H1 (cell line): Measurements from ENCODE around the gene ALLC. TPM values are rescaled to one million over a fixed set of nuclear protein-coding genes. Genes with fewer than 3 reads are reported as not detected.

Experiments used
- CTCF ChIA-PET: fragments of 300-600 bp; sonication (Branson Sonifier 250); formaldehyde crosslinking; loops from one replicate; lab custom pipeline; 2021; ENCODE audit not compliant: partially characterized antibody; lab: Charles Lee
- POLR2A ChIA-PET: fragments of 300-600 bp; sonication (Branson Sonifier 250); formaldehyde crosslinking; loops from one replicate; lab custom pipeline; 2021; ENCODE audit warnings: inconsistent platforms; ENCODE audit not compliant: partially characterized antibody; lab: Charles Lee
- DNase-seq, 2 experiments: peaks; one replicate each; pipeline versions ENCODE4 v3.0.0 to v3.0.0-alpha.2; 2010 to 2022; ENCODE audit warnings: low spot score in 2 of 2, low read depth in 1 of 2, mixed read lengths in 1 of 2
- FAIRE-seq: peaks from 2 replicates; lab custom pipeline; 2011; peaks lifted over from hg19 to GRCh38; lab: Jason Lieb, UNC
- H2AFZ ChIP-seq: 2 replicates; pipeline ENCODE4 v1.8.1; 2012; ENCODE audit warnings: low read length, inconsistent platforms
- H2AK5ac ChIP-seq: 2 replicates; pipeline ENCODE4 v1.6.1; 2013; ENCODE audit warnings: low read depth, low read length
- H2BK120ac ChIP-seq: replicated peaks from 2 replicates; pipeline ENCODE3; 2013; ENCODE audit warnings: low read depth, low read length, inconsistent platforms
- H2BK12ac ChIP-seq: 2 replicates; pipeline ENCODE4 v1.6.1; 2013; ENCODE audit warnings: low read depth, low read length
- H2BK15ac ChIP-seq: 2 replicates; pipeline ENCODE4 v1.6.1; 2013; ENCODE audit warnings: low read length
- H2BK20ac ChIP-seq: 2 replicates; pipeline ENCODE4 v1.6.1; 2013; ENCODE audit warnings: low read length
- H2BK5ac ChIP-seq: 2 replicates; pipeline ENCODE4 v1.6.1; 2013; ENCODE audit warnings: low read depth, low read length
- H3K14ac ChIP-seq: 2 replicates; pipeline ENCODE4 v1.6.1; 2013; ENCODE audit warnings: inconsistent platforms; ENCODE audit not compliant: insufficient read length
- H3K18ac ChIP-seq: 2 replicates; pipeline ENCODE4 v1.6.1; 2013; ENCODE audit warnings: low read length; ENCODE audit errors: extremely low read depth
- H3K23ac ChIP-seq: 2 replicates; pipeline ENCODE4 v1.6.1; 2013; ENCODE audit warnings: inconsistent platforms; ENCODE audit not compliant: insufficient read length
- H3K23me2 ChIP-seq: 2 replicates; pipeline ENCODE4 v1.6.1; 2013; ENCODE audit warnings: low read depth, low read length
- H3K27ac ChIP-seq: 2 replicates; pipeline ENCODE4 v1.6.1; 2011; ENCODE audit warnings: low read depth, low read length, inconsistent platforms
- H3K27me3 ChIP-seq, 4 experiments: replicated peaks in 1 of 4; 1 replicate in 1 of 4; 2 replicates in 3 of 4; pipeline versions ENCODE4 v1.6.1 to v1.8.1; 2011 to 2013; ENCODE audit warnings: low read length in 3 of 4, mild to moderate bottlenecking in 3 of 4, inconsistent platforms in 2 of 4, mixed read lengths in 2 of 4, moderate library complexity in 1 of 4; ENCODE audit not compliant: control insufficient read depth in 3 of 4, insufficient read depth in 3 of 4; ENCODE audit errors: extremely low read depth in 1 of 4
- H3K36me3 ChIP-seq, 4 experiments: 2 replicates each; pipeline versions ENCODE4 v1.6.1 to v1.8.1; 2011 to 2013; ENCODE audit warnings: mild to moderate bottlenecking in 4 of 4, low read length in 3 of 4, moderate library complexity in 2 of 4, control low read depth in 1 of 4, inconsistent platforms in 1 of 4; ENCODE audit not compliant: insufficient read depth in 4 of 4, control insufficient read depth in 2 of 4
- H3K4ac ChIP-seq: replicated peaks from 2 replicates; pipeline ENCODE3; 2013; ENCODE audit warnings: low read length, low read depth, mixed read lengths, inconsistent platforms; ENCODE audit not compliant: insufficient read length
- H3K4me1 ChIP-seq, 4 experiments: replicated peaks in 1 of 4; 1 replicate in 1 of 4; 2 replicates in 3 of 4; pipeline versions ENCODE4 v1.6.1 to v1.8.1; 2011 to 2013; ENCODE audit warnings: low read length in 3 of 4, inconsistent platforms in 2 of 4, mixed read lengths in 1 of 4; ENCODE audit not compliant: insufficient read depth in 4 of 4, control insufficient read depth in 3 of 4
- H3K4me2 ChIP-seq, 2 experiments: 2 replicates each; pipeline versions ENCODE4 v1.6.1 to v1.8.1; 2011 to 2013; ENCODE audit warnings: low read depth in 2 of 2, low read length in 2 of 2, control low read depth in 1 of 2, inconsistent platforms in 1 of 2, mild to moderate bottlenecking in 1 of 2; ENCODE audit not compliant: insufficient read depth in 1 of 2
- H3K4me3 ChIP-seq, 4 experiments: fragments of 200-600, 300-600 bp in 1 of 4; sonication (generic), shearing (Covaris generic), sonication (Bioruptor Twin) in 1 of 4; 2 replicates each; pipeline versions ENCODE4 v1.5.1 to v1.8.1; 2011 to 2016; ENCODE audit warnings: low read length in 4 of 4, low read depth in 3 of 4, control low read depth in 2 of 4, inconsistent platforms in 2 of 4, mild to moderate bottlenecking in 2 of 4, mixed read lengths in 1 of 4, moderate library complexity in 1 of 4; ENCODE audit not compliant: insufficient read depth in 2 of 4; ENCODE audit errors: extremely low read depth in 1 of 4
- H3K56ac ChIP-seq: replicated peaks from 2 replicates; pipeline ENCODE3; 2013; ENCODE audit warnings: low read depth, mild to moderate bottlenecking, mixed read lengths, low read length, inconsistent platforms; ENCODE audit not compliant: insufficient read length
- H3K79me1 ChIP-seq: 2 replicates; pipeline ENCODE4 v1.6.1; 2013; ENCODE audit warnings: low read depth, low read length, control low read depth
- H3K79me2 ChIP-seq, 2 experiments: 2 replicates each; pipeline versions ENCODE4 v1.6.1 to v1.8.1; 2012 to 2013; ENCODE audit warnings: low read length in 2 of 2, mild to moderate bottlenecking in 2 of 2, inconsistent platforms in 1 of 2; ENCODE audit not compliant: insufficient read depth in 2 of 2, control insufficient read depth in 1 of 2
- H3K9ac ChIP-seq, 4 experiments: replicated peaks in 1 of 4; 1 replicate in 1 of 4; 2 replicates in 3 of 4; pipeline versions ENCODE4 v1.6.1 to v1.8.1; 2011 to 2013; ENCODE audit warnings: low read depth in 3 of 4, low read length in 3 of 4, control low read depth in 2 of 4, mild to moderate bottlenecking in 2 of 4, moderate library complexity in 2 of 4, inconsistent platforms in 1 of 4; ENCODE audit errors: extremely low read depth in 1 of 4
- H3K9me3 ChIP-seq, 2 experiments: 2 replicates each; pipeline versions ENCODE4 v1.6.1 to v1.8.1; 2012 to 2013; ENCODE audit warnings: mild to moderate bottlenecking in 2 of 2, moderate library complexity in 2 of 2, control low read depth in 1 of 2, inconsistent platforms in 1 of 2, low read depth in 1 of 2, low read length in 1 of 2, mixed read lengths in 1 of 2; ENCODE audit not compliant: insufficient read depth in 2 of 2
- H4K20me1 ChIP-seq, 2 experiments: replicated peaks in 1 of 2; 2 replicates each; pipeline versions ENCODE3 to v1.8.1; 2011 to 2013; ENCODE audit warnings: inconsistent platforms in 2 of 2, low read length in 2 of 2, mild to moderate bottlenecking in 1 of 2; ENCODE audit not compliant: insufficient read depth in 2 of 2, control insufficient read depth in 1 of 2
- H4K5ac ChIP-seq: 2 replicates; pipeline ENCODE4 v1.6.1; 2013; ENCODE audit warnings: low read length, low read depth, mixed read lengths, inconsistent platforms; ENCODE audit not compliant: insufficient read length
- H4K8ac ChIP-seq: 2 replicates; pipeline ENCODE4 v1.8.0; 2013; ENCODE audit warnings: mild to moderate bottlenecking, moderate library complexity, low read length, inconsistent platforms; ENCODE audit not compliant: insufficient read depth; ENCODE audit errors: extremely low read depth
- H4K91ac ChIP-seq: replicated peaks from 2 replicates; pipeline ENCODE3; 2013; ENCODE audit warnings: low read length, mixed read lengths, inconsistent platforms; ENCODE audit not compliant: insufficient read length
- BRCA1 ChIP-seq: IDR thresholded peaks from 2 replicates; pipeline ENCODE4 v1.6.1; 2012; ENCODE audit warnings: low read depth, low read length, improper control_type of control experiment
- CHD2 ChIP-seq: IDR thresholded peaks from 2 replicates; pipeline ENCODE4 v1.6.1; 2012; ENCODE audit warnings: low read length, improper control_type of control experiment
- FOSL1 ChIP-seq: IDR thresholded peaks from 2 replicates; pipeline ENCODE4 v1.6.1; 2011; ENCODE audit warnings: mild to moderate bottlenecking, low read depth, low read length, moderate library complexity; ENCODE audit not compliant: insufficient read depth
- GABPA ChIP-seq: IDR thresholded peaks from 2 replicates; pipeline ENCODE4 v1.6.1; 2011; ENCODE audit warnings: mild to moderate bottlenecking, low read length, moderate library complexity, borderline replicate concordance; ENCODE audit not compliant: insufficient read depth
- NANOG ChIP-seq: IDR thresholded peaks from 2 replicates; pipeline ENCODE4 v1.6.1; 2011; ENCODE audit warnings: low read length, low read depth, mild to moderate bottlenecking, inconsistent platforms; ENCODE audit not compliant: insufficient read depth, poor library complexity, severe bottlenecking
- POLR2AphosphoS5 ChIP-seq: IDR thresholded peaks from 2 replicates; pipeline ENCODE4 v1.6.1; 2011; ENCODE audit warnings: low read depth, low read length
- RAD21 ChIP-seq, 2 experiments: IDR thresholded peaks in 1 of 2; conservative IDR thresholded peaks in 1 of 2; 2 replicates each; pipeline ENCODE4 v1.6.1; 2011; ENCODE audit warnings: low read depth in 2 of 2, low read length in 2 of 2, improper control_type of control experiment in 1 of 2, inconsistent platforms in 1 of 2, mild to moderate bottlenecking in 1 of 2, moderate library complexity in 1 of 2
- SP2 ChIP-seq: IDR thresholded peaks from 2 replicates; pipeline ENCODE4 v1.6.1; 2012; ENCODE audit warnings: mild to moderate bottlenecking, low read length, inconsistent platforms
- TEAD4 ChIP-seq: IDR thresholded peaks from 2 replicates; pipeline ENCODE4 v1.6.1; 2012; ENCODE audit warnings: low read depth, low read length, inconsistent platforms, mixed read lengths
- YY1 ChIP-seq: IDR thresholded peaks from 2 replicates; pipeline ENCODE4 v1.6.1; 2011; ENCODE audit warnings: low read depth, mild to moderate bottlenecking, low read length
- WGBS, 2 experiments: shearing (Covaris generic) in 1 of 2; methylation state at CpG; one replicate each; pipeline versions ENCODE4 v1.1.6 to v1.1.7; 2013 to 2015; ENCODE audit warnings: low lambda C conversion rate in 2 of 2, mixed read lengths in 2 of 2, inconsistent platforms in 1 of 2, low coverage in 1 of 2, missing lambda C conversion rate in 1 of 2; ENCODE audit not compliant: insufficient replicate concordance in 2 of 2, insufficient coverage in 1 of 2, insufficient read length in 1 of 2; ENCODE audit errors: extremely low coverage in 1 of 2, missing lambda C conversion rate in 1 of 2; 5-methylcytosine and 5-hydroxymethylcytosine counted together
- polyA plus RNA-seq, 7 experiments: library from polyadenylated mRNA; depleted of rRNA in 3 of 7; stranded (reverse) in 5 of 7; unstranded in 2 of 7; fragments of >200 nt in 5 of 7; fragments of 200-250 nt in 2 of 7; gene quantifications; 1 replicate in 5 of 7; 2 replicates in 1 of 7; 4 replicates in 1 of 7; pipeline versions ENCODE4 v1.2.1 to v1.2.3, GENCODE V29; 2011 to 2013; ENCODE audit warnings: missing spikeins in 2 of 7, mixed read lengths in 2 of 7
- total RNA-seq: library from RNA; stranded (reverse); fragmentation: NEBNext Ultra II Directional; extraction: Animal tissue kit (Norgen Biotek cat#: 25700); gene quantifications from 2 replicates; pipeline ENCODE4 v1.2.1, GENCODE V29; 2021
- TF ChIP-seq, protein P1 (sequence below): IDR thresholded peaks from 2 replicates; pipeline ENCODE4 v1.6.1; 2012; ENCODE audit warnings: inconsistent platforms
- TF ChIP-seq, protein P2 (sequence below): IDR thresholded peaks from 2 replicates; pipeline ENCODE4 v1.6.1; 2011; ENCODE audit warnings: low read depth, mild to moderate bottlenecking, low read length; ENCODE audit not compliant: insufficient read depth

ALLC gene
- total and polyA plus RNA-seq, 2 of the 8 experiments (the other 6 are each of a cell fraction or from before 2014, with no cell fraction given) = not detected

DNA sequence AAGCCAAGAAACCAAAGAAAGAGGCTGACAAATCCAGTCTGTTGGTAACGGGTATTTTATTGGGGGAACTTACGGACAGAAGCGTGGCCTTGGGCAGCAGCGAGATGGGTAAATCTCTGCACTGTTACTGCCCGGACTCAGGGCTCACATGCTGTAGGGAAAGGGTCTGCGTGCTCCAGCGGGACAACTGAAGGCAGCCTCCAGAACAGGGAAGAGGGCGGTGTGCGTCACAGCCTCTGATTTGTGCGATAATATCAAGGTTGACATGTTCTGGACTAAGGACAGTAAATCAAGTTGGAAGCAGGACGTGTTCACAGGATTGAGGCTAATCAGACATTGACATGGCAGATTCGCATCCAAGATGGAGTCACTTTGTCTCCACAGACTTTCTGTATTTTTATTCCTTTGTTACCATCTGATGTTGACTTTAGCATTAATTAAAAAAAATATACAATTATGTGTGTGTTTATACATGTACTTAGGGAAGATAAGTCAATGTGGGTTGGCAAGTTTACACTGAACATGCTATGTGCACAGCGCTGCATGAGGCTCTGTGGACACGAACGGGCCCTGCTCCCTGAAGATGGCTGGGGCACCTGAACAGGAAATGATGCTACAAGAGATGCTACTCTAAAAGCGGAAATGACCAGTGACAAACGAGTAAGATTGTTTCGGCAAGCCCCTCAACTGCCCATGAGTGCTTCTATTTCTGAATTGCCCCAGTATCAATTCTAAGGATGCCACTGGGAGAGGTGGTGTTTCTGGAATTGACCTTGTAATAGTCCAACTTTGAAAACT, 22.7 kb downstream of the ALLC start:
- Histone ChIP-seq H3K18ac (no peak overlapping the region), H3K79me2 (no peaks in the 10 kb centered on the region), H3K79me1 (no peaks in the 10 kb centered on the region), H2BK120ac (no peak overlapping the region), H2AFZ (no peak overlapping the region), H4K20me1 (no peaks in the 10 kb centered on the region), H3K36me3 (no peaks in the 10 kb centered on the region), H3K27me3 (no peaks in the 10 kb centered on the region; a peak in 1 of 7 replicates), H3K9ac (no peak overlapping the region), H3K23ac (no peak overlapping the region), H3K27ac (no peak overlapping the region), H2BK5ac (no peak overlapping the region), H3K23me2 (no peaks in the 10 kb centered on the region), H3K4me2 (no peak overlapping the region), H4K8ac (no peak overlapping the region), H3K9me3 (no peaks in the 10 kb centered on the region), H3K4me1 (no peaks in the 10 kb centered on the region), H2BK15ac (no peak overlapping the region), H3K4ac (no peak overlapping the region), H3K56ac (no peak overlapping the region), H3K14ac (no peak overlapping the region), H2AK5ac (no peak overlapping the region), H2BK12ac (no peak overlapping the region), H2BK20ac (no peak overlapping the region), H4K5ac (no peak overlapping the region), H3K4me3 (no peak overlapping the region), H4K91ac (no peak overlapping the region)
- FAIRE-seq (no peak), DNase-seq (no peak)
- WGBS, 2 experiments = 92% methylated on average over 18 of the region's 18 CpGs; no CpG with 5 or more reads in 1 of the 2 experiments
- CTCF ChIA-PET = no interaction called here
- POLR2A ChIA-PET = no interaction called here
- no peak for TF ChIP-seq YY1
- no peak for TF ChIP-seq BRCA1
- TF ChIP-seq, protein P1, sequence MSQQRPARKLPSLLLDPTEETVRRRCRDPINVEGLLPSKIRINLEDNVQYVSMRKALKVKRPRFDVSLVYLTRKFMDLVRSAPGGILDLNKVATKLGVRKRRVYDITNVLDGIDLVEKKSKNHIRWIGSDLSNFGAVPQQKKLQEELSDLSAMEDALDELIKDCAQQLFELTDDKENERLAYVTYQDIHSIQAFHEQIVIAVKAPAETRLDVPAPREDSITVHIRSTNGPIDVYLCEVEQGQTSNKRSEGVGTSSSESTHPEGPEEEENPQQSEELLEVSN = no peak
- no peak for TF ChIP-seq FOSL1
- TF ChIP-seq, protein P2, sequence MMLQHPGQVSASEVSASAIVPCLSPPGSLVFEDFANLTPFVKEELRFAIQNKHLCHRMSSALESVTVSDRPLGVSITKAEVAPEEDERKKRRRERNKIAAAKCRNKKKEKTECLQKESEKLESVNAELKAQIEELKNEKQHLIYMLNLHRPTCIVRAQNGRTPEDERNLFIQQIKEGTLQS = no peak
- no peak for TF ChIP-seq TEAD4
- no peak for TF ChIP-seq CHD2
- TF ChIP-seq RAD21 (IDR thresholded peaks at IDR 0.05 in 1 of 2, conservative IDR thresholded peaks at IDR 0.05 in 1 of 2; ENCODE audit: low read depth in 2 of 2, low read length in 2 of 2) = no peak
- no peak for TF ChIP-seq NANOG
- TF ChIP-seq POLR2AphosphoS5 = no peak
- no peak for TF ChIP-seq SP2
- TF ChIP-seq GABPA = no peak
